SH-SY5Y (cell line): Measurements from ENCODE around the gene ARHGAP4.

Experiments used
- GATA2 ChIP-seq: IDR thresholded peaks from 2 replicates; pipeline ENCODE4 v1.6.1; 2011; ENCODE audit warnings: mild to moderate bottlenecking, low read depth, low read length
- GATA3 ChIP-seq: IDR thresholded peaks from 2 replicates; pipeline ENCODE4 v1.6.1; 2011; ENCODE audit warnings: low read depth, mild to moderate bottlenecking, low read length, moderate library complexity

GRCh38 chrX:153931151-153931550 lies 5.1 kb upstream of the ARHGAP4 start:
- TF ChIP-seq GATA2 (no peak), GATA3 (no peak)
